Cardiac atrium fibroblast (primary cell): Measurements from ENCODE around the gene EXD3. TPM values are rescaled to one million over a fixed set of nuclear protein-coding genes. Genes with fewer than 3 reads are reported as not detected.

ENCODE experiments used
- total RNA-seq: library from RNA; depleted of rRNA; stranded (reverse); fragments of >200 nt; gene quantifications from 2 replicates; pipeline ENCODE4 v1.2.3, GENCODE V29; 2015

The EXD3 gene
- total RNA-seq, result 2.8 and 4.0 TPM in 2 replicates

GRCh38 chr9:137422604-137423513 lies at the start of gene EXD3, which contains the start of gene NOXA1:
EXD3 (minus strand) TSS chr9:137423162; CDS start chr9:137395357, 27,805 bp downstream.
NOXA1 (plus strand) TSS chr9:137423393; CDS start chr9:137423530, 137 bp downstream.

GRCh38 chr9:137459152-137459600 lies 36.2 kb upstream of the EXD3 start, which contains the start of gene NSMF:
NSMF (minus strand) TSS chr9:137459334; CDS start chr9:137459102, 232 bp downstream.

GRCh38 chr9:137441289-137441934 lies 18.4 kb upstream of the EXD3 start, which contains the start of gene ENTPD8:
ENTPD8 (minus strand) TSS chr9:137441357; CDS start chr9:137438285, 3,072 bp downstream.

DNA sequence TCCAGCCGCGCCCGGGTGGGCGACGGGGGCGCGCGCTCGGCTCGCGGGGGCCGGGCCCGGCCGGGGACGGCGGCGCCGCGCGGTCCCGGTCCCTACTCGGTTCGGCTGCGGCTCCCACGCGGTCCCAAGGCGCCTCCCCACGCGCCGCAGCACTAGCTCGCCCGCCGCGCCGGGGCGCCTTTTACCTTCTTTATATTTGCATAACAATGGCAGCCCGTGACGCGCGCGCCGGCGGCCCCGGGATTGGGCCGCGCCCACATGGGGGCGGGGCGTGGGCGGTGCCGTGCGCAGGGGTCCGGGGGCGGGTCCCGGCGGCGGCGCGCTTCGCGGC lies 120.9 kb downstream of the EXD3 start, which contains the start of gene NRARP:
NRARP (minus strand) TSS at position 154 of the 331 bp plus-strand sequence. CDS start 343 bp downstream, outside the sequence.

GRCh38 chr9:137277329-137278041 lies 145.5 kb downstream of the EXD3 start, which contains the start of gene TOR4A:
TOR4A (plus strand) TSS chr9:137277726; CDS start chr9:137278690, 964 bp downstream.

Other genes with a start within 250 kb of the EXD3 start
- 13.5 and 20.3 TPM in 2 replicates for gene ANAPC2, start 234.6 kb downstream of the EXD3 start, total RNA-seq
- gene SSNA1, start 234.5 kb downstream of the EXD3 start, total RNA-seq, result 52.2 and 74.0 TPM in 2 replicates
- gene TPRN, start 222.4 kb downstream of the EXD3 start, total RNA-seq, result 5.8 and 7.2 TPM in 2 replicates
- 26.7 and 38.4 TPM in 2 replicates for gene TMEM203, start 217.5 kb downstream of the EXD3 start, total RNA-seq
- gene NDOR1, start 217.5 kb downstream of the EXD3 start, total RNA-seq, result 8.3 and 9.4 TPM in 2 replicates
- 0.16 TPM in 1 of 2 replicates, not detected in the other for gene RNF208, start 200.9 kb downstream of the EXD3 start, total RNA-seq
- gene CYSRT1, start 198.0 kb downstream of the EXD3 start, total RNA-seq, result not detected in 2 replicates
- gene RNF224, start 195.7 kb downstream of the EXD3 start, total RNA-seq, result not detected in 2 replicates
- not detected in 2 replicates for gene SLC34A3, start 192.3 kb downstream of the EXD3 start, total RNA-seq
- 223 and 269 TPM in 2 replicates for gene TUBB4B, start 181.9 kb downstream of the EXD3 start, total RNA-seq
- gene STPG3, start 171.9 kb downstream of the EXD3 start, total RNA-seq, result not detected in 2 replicates
- gene NELFB, start 167.8 kb downstream of the EXD3 start, total RNA-seq, result 44.6 and 49.7 TPM in 2 replicates
- 13.0 and 15.6 TPM in 2 replicates for gene TOR4A, start 145.4 kb downstream of the EXD3 start, total RNA-seq
- 0.18 and 1.9 TPM in 2 replicates for gene NRARP, start 120.9 kb downstream of the EXD3 start, total RNA-seq
- 0.16 TPM in 1 of 2 replicates, not detected in the other for gene NOXA1, start 231 bp upstream of the EXD3 start, total RNA-seq
- gene ENTPD8, start 18.2 kb upstream of the EXD3 start, total RNA-seq, result not detected in 2 replicates
- 40.3 and 49.1 TPM in 2 replicates for gene NSMF, start 36.2 kb upstream of the EXD3 start, total RNA-seq
- gene PNPLA7, start 127.2 kb upstream of the EXD3 start, total RNA-seq, result 0.81 and 0.90 TPM in 2 replicates
- 61.6 and 66.4 TPM in 2 replicates for gene MRPL41, start 128.7 kb upstream of the EXD3 start, total RNA-seq
- 15.9 and 21.8 TPM in 2 replicates for gene DPH7, start 155.8 kb upstream of the EXD3 start, total RNA-seq
- 21.1 and 21.8 TPM in 2 replicates for gene ZMYND19, start 167.3 kb upstream of the EXD3 start, total RNA-seq
- gene ARRDC1, start 182.5 kb upstream of the EXD3 start, total RNA-seq, result 21.1 and 25.8 TPM in 2 replicates
- gene EHMT1, start 195.8 kb upstream of the EXD3 start, total RNA-seq, result 28.8 and 36.3 TPM in 2 replicates